ENCODE data around the gene XPR1.

The XPR1 gene

DNA sequence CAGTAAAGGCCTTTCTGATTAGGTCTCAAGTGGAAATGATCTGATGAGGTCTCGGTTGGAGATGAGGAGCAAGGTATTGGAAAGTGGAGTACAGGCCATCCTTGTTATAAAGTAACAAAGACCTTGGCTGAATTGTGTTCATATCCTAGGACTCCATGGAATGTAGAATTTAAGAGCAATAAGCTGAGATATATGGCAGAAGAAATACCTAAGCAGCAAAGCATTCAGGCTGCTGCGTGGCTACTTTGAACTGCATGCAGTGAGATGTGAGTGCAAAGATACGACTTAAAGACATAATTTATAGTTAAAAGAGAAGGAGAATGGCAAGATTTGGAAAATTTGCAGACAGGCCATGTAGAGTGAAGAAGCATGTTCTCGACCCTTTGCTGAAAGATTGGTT is 11.2 kb upstream of the XPR1 start:
- TF ChIP-seq, protein P1, sequence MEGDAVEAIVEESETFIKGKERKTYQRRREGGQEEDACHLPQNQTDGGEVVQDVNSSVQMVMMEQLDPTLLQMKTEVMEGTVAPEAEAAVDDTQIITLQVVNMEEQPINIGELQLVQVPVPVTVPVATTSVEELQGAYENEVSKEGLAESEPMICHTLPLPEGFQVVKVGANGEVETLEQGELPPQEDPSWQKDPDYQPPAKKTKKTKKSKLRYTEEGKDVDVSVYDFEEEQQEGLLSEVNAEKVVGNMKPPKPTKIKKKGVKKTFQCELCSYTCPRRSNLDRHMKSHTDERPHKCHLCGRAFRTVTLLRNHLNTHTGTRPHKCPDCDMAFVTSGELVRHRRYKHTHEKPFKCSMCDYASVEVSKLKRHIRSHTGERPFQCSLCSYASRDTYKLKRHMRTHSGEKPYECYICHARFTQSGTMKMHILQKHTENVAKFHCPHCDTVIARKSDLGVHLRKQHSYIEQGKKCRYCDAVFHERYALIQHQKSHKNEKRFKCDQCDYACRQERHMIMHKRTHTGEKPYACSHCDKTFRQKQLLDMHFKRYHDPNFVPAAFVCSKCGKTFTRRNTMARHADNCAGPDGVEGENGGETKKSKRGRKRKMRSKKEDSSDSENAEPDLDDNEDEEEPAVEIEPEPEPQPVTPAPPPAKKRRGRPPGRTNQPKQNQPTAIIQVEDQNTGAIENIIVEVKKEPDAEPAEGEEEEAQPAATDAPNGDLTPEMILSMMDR (IDR thresholded peaks at IDR 0.05; ENCODE audit: low read depth, low read length), result no peak
- no peak overlapping the region for H3K4me3 ChIP-seq (ENCODE audit: low read depth, low read length)
- in situ Hi-C loops (cut with HindIII; ENCODE audit: low sequenced_read_pairs), result no loop called here
- no peak for DNase-seq (ENCODE audit: low read depth, low spot score)

DNA sequence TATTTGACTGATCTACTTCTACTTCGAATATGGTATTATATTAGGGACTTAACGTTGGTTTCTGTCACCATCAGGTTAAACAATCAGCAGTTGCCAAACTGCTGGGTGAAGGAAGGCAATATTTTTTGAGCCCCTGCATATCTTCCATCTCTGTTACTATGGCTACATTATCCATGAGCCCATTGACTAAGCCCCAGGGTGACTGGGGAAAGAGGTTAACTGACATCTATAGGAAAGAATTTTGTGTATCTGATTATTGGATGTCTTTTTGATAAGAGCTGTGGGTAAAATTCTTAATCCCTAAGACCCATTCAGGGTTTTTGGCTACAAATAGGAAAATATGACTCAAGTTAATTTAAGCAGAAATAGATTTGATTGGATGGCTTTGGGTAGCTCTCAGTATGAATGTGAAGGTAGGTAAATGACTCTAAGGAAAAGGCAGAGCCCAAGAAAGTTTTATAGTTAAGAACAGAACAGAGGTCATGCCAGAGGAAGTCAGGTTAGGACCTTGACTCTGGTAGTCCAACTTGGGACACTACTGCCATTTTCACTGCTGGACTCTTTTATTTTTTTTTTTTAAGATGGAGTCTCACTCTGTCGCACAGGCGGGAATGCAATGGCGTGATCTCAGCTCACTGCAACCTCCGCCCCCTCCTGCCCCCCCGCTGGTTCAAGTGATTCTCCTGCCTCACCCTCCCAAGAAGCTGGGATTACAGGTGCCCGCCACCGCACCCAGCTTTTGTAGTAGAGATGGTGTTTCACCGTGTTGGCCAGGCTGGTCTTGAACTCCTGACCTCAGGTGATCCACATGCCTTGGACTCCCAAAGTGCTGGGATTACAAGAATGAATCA is 8.9 kb upstream of the XPR1 start:
- no peak overlapping the region for H3K4me3 ChIP-seq (ENCODE audit: low read depth, low read length)
- TF ChIP-seq, protein P1 (IDR thresholded peaks at IDR 0.05; ENCODE audit: low read depth, low read length), result no peak
- in situ Hi-C loops (cut with HindIII; ENCODE audit: low sequenced_read_pairs), result no loop called here
- DNase-seq (ENCODE audit: low read depth, low spot score), result no peak

DNA sequence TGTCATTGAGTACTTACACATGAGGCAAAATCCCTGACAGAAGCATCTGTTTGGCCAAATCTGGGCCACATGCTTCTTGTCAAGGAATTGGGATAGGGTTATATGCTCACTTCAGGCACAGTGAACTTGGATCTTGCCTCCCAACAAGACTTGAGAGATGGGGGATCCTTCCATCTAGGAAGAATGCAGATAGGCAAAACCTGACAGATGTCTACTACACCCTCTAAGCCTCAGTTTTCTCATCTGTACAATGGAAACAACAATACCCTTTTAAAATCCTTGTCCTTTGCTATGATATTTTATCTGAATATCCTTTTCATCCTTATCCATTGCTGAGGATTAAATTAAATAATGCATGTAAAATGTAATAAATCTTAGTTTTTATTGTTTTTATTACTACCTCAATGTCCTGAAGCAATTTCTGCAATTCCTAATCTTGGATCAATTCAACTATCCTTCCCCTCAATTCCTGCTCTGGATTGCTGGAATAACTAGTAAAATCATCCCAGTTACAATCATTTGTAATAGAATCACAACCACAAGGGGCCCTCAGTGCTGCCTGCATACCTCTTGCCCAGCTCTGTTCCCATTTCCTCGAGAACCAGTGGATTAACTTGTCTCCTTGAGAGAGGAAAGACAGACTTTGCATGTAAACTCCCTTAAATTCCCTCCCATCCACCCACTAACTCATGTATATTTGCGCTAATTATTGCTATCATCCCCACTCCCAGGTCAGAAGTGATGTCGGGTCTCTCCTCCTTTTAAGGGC is 8.1 kb upstream of the XPR1 start:
- peak; percentile 32 for DNase-seq (ENCODE audit: low read depth, low spot score)
- TF ChIP-seq, protein P1 (IDR thresholded peaks at IDR 0.05; ENCODE audit: low read depth, low read length), result peak; percentile 47
- in situ Hi-C loops (cut with HindIII; ENCODE audit: low sequenced_read_pairs), result no loop called here
- no peak overlapping the region for H3K4me3 ChIP-seq (ENCODE audit: low read depth, low read length)

DNA sequence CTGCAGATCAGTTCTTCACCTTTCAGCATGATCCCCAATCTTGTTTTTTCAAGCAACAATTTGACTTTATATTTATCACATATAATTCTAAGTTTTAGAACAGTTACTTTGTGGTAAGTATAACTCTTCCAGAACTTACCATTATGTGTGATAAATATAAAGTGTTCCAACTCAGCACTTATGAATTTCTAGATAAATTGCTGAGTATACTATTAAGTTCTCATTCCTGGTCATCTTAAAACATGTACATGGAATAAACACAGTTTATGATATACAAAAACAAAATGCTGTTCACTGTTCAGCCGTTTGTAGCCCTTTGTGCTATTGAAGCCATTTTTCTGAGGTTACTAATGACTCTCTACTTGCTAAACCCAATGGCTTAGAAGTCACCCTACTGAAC is 5.1 kb upstream of the XPR1 start:
- in situ Hi-C loops (cut with HindIII; ENCODE audit: low sequenced_read_pairs), result no loop called here
- TF ChIP-seq, protein P1 (IDR thresholded peaks at IDR 0.05; ENCODE audit: low read depth, low read length), result no peak
- DNase-seq (ENCODE audit: low read depth, low spot score), result no peak
- H3K4me3 ChIP-seq (ENCODE audit: low read depth, low read length), result no peak overlapping the region

DNA sequence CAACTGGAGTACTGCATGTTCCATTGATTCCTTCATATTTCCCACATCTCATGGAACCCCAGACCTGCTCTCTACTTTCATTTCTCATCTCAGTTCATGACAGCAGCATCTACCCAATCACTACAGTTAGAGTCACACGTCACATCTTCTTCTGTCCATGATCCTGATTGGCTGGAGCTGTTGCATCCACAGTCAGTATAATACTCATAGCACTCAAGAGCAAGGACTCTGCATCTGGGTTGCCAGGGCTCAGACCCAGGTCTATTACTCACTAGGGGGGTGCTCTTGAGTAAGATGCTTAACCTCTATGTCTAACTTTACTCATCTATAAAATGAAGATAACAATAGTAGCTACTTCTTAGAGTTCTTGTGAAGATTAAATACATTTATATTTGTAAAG is 4.4 kb upstream of the XPR1 start:
- in situ Hi-C loops (cut with HindIII; ENCODE audit: low sequenced_read_pairs), result no loop called here
- no peak overlapping the region for H3K4me3 ChIP-seq (ENCODE audit: low read depth, low read length)
- DNase-seq (ENCODE audit: low read depth, low spot score), result no peak
- TF ChIP-seq, protein P1 (IDR thresholded peaks at IDR 0.05; ENCODE audit: low read depth, low read length), result no peak

DNA sequence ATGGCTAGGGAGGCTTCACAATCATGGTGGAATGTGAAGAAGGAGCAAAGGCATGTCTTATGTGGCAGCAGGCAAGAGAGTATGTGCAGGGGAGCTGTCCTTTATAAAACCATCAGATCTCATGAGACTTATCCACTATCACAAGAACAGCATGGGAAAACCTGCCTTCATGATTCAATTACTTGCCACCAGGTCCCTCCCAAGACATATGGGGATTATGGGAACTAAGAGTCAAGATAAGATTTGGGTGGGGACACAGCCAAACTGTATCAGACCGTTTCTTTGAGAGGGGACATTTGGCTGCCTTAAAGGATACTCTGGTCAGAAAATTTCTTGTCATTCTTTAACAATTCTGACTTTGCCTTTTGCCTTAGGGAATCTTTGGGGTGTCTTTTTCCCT is 3.2 kb upstream of the XPR1 start:
- no peak for DNase-seq (ENCODE audit: low read depth, low spot score)
- no peak overlapping the region for H3K4me3 ChIP-seq (ENCODE audit: low read depth, low read length)
- in situ Hi-C loops (cut with HindIII; ENCODE audit: low sequenced_read_pairs), result no loop called here
- TF ChIP-seq, protein P1 (IDR thresholded peaks at IDR 0.05; ENCODE audit: low read depth, low read length), result no peak
